ENCODE data around the gene MAMSTR. TPM values are rescaled to one million over a fixed set of nuclear protein-coding genes. Genes with fewer than 3 reads are reported as not detected.
"Not testable (repeated sequence)": the region's sequence is repeated elsewhere in the genome, so short reads cannot be mapped to it uniquely, and the experiment has no call there.

MAMSTR gene
- total RNA-seq = 0.62 TPM

GRCh38 chr19:48719263-48720171, at the start of gene MAMSTR:
TSS of gene MAMSTR (minus strand) at chr19:48719725. CDS start at chr19:48719031, 694 bp downstream.
- DNase-seq = no peak

DNA sequence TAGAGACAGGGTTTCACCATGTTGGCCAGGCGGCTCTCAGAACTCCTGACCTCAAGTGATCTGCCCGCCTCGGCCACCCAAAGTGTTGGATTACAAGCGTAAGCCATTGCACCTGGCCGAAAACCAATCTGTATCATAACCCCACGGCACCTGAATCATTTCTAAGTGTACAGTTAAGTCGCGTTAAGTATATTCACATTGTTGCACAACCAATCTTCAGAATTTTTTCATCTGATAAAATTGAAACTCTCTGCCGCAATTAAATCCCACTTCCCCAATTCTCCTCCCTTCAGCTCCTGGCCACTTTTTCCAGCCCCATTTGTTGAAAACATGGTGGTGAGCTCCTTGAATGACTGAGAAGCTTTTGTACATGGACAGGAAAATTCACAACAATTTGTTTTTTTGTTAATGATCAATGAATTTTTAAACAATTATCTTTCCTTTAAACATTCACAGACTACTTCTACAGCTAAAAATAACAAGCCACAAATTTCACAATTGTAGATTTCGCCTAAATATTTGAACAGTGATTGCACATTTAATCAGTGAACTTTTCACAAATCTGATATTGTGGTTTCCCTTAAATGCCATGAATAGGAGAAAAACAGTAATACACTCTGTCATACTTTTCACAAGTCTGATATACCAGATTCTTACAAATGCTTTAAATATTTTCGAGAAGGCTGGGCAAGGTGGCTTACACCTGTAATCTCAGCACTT, 49.6 kb upstream of the MAMSTR start:
- DNase-seq = no peak

- DNase-seq = not testable (repeated sequence)
Observed at GRCh38 chr19:48768171-48768753, 48.7 kb upstream of the MAMSTR start.

GRCh38 chr19:48765816-48766215, 46.3 kb upstream of the MAMSTR start:
- not testable (repeated sequence) for DNase-seq

- no peak for DNase-seq
Observed at GRCh38 chr19:48760504-48761205, 41.1 kb upstream of the MAMSTR start.

GRCh38 chr19:48757741-48758144, 38.2 kb upstream of the MAMSTR start:
- no peak for DNase-seq

- no peak for DNase-seq
Observed at GRCh38 chr19:48757089-48757675, 37.7 kb upstream of the MAMSTR start.

DNA sequence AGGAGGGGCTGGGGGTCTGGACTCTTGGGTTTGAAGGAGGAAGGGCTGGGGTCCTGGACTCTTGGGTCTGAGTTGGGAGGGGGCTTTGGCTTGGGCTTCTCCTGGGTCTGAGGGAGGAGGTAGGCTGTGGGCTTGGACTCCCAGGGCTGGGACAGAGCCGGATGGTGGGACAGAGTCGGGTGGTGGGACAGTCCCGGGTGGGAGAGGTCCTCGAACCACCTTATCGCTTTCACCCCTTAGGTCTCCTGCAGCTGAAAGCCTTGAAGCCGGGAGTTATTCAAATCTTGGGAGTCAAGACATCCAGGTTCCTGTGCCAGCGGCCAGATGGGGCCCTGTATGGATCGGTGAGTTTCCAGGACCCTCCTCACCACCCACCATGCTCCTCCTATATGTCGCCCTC, 37.2 kb upstream of the MAMSTR start:
- no peak for DNase-seq

DNA sequence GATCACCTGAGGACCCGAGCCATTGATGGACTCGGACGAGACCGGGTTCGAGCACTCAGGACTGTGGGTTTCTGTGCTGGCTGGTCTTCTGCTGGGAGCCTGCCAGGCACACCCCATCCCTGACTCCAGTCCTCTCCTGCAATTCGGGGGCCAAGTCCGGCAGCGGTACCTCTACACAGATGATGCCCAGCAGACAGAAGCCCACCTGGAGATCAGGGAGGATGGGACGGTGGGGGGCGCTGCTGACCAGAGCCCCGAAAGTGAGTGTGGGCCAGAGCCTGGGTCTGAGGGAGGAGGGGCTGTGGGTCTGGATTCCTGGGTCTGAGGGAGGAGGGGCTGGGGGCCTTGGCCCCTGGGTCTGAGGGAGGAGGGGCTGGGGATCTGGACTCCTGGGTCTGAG, 36.7 kb upstream of the MAMSTR start:
- DNase-seq = no peak

DNA sequence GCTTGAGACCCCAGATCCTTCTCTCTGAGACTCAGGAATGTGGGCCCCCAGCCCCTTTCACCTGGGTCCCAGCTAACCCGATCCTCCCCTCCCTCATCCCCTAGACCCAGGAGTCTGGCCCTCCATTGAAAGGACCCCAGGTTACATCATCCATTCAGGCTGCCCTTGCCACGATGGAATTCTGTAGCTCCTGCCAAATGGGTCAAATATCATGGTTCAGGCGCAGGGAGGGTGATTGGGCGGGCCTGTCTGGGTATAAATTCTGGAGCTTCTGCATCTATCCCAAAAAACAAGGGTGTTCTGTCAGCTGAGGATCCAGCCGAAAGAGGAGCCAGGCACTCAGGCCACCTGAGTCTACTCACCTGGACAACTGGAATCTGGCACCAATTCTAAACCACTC, 36.3 kb upstream of the MAMSTR start:
- no peak for DNase-seq

- DNase-seq = no peak
Observed at GRCh38 chr19:48755084-48755641, 35.6 kb upstream of the MAMSTR start, which contains the start of gene FGF21. TSS of gene FGF21 (plus strand) at chr19:48755524. CDS start at chr19:48756237, 713 bp downstream.

DNA sequence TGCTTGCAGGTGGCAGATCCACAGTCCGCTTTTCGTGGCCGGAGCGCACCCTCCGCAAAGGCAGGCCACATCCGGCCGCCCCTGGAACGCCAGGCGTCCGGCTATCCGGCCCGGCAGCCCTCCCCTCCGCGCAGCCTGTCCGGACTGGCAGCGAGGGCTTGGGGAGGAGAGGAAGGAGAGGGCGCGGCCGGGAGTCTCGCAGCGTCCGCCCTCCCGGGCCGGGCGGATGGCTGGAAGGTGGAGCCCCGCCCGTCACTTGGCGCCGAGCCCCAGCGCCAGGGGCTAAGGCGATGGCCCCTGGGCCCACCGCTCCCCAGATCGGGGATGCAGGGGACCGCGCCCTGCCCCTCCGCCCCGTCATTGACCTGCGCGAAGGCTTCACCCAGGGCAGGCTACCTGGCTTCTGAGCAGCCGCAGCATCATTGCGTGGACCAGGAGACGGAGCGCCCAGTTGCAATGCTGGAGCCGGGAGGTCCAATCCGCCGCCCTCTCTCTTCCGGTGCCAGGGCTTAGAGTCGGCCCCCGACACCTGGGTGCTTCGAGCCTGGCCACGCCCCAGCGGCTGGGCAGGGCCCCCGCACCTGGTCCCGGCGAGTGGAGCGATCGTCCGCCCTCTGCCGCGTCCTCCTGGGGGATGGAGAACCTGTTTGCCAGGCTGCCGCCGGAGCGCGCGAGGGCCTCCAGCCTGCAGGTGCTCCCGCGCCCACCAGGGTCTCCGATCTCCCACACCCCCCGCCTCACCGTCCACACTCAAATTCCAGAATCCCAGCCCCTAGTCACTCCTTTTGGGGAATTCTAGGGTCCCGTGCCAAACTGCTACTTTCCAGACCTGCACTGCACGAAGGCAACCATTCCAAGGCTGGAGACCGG, 33.2 kb upstream of the MAMSTR start, which contains the start of gene FUT1:
FUT1 (minus strand) TSS at position 146 of the 870 bp plus-strand sequence. CDS start 1,360 bp downstream, outside the sequence.
- no peak for DNase-seq

DNA sequence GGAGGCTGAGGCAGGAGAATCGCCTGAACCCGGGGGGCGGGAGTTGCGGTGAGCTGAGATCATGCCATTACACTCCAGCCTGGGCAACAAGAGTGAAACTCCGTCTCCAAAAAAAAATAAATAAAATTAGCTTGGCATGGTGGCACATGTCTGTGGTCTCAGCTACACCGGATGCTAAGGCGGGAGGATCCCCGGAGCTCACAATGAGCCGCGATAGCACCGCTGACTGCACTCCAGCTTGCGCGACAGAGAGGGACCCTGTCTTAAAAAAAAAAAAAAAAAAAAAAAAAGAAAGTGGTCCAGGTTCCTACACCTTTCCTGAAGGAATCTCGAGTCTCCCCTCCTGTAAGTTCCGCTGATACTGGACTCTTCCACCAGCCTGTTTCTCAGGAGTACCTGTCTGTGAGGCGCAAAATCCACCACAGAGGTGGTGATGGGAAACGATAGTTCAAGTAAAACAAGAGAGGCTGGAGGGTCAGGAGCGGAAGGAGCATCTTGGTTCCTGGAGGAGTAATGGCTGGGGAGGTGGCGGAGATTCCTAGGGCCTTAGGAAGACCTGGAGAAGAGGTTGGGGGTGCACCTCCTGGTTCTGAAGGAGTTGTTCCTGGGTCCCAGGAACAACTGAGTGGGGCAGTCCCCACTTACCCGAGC, 32.4 kb upstream of the MAMSTR start:
- no peak for DNase-seq

DNA sequence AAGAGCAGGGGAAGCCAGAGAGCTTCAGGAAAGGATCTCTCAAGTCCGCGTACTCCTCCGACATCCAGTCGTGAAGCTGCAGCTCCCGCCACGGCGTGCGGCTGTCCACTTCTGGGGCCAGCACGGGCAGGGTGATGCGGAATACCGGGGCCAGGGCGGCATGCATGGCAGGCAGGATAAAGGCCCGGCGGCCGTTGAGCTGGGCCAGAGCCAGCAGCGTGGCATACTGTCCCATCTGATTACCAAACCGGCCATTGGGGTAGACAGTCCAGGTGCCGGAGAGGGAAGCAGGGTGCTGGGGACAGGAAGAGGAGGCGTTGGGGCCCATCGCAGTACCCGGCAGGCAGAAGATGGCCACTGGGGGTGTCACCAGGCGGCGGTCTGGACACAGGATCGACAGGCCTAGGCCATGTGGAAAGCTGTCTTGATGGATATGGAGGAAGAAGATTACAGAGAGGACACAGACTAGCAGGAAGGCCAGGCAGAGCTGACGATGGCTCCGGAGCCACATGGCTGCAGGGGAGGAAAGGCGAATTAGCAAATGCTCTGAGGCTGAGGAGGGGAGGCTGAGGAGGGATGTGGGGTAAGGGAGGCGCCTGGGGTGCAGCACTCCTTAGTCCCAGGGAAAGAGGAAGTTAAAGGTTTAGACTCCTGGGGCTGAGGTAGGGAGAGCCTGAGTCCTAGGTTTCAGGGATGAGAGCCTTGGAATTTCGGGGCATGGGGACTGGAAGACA, 31.4 kb upstream of the MAMSTR start:
- DNase-seq = no peak

DNA sequence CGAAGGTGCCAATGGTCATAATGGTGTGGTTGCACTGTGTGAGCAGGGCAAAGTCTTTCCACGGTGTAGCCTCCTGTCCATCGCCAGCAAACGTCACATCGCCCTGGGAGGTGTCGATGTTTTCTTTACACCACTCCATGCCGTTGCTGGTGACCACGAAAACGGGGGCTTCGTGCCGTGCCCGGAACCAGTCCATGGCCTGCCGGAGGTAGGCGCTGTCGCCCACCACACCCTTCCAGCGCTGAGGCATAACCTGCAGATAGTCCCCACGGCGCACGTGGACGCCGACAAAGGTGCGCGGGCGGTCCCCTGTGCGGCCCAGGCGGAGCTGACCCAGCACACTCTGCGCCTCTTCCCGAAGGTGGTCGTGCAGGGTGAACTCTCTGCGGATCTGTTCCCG, 30.8 kb upstream of the MAMSTR start:
- no peak for DNase-seq

- DNase-seq = no peak
Observed at GRCh38 chr19:48749571-48750198, 30.2 kb upstream of the MAMSTR start.

GRCh38 chr19:48746738-48747575, 27.4 kb upstream of the MAMSTR start, which contains the start of gene IZUMO1:
TSS of gene IZUMO1 (minus strand) at chr19:48746909. CDS start at chr19:48745859, 1,050 bp downstream.
- DNase-seq = peak; percentile 82

- no peak for DNase-seq
Observed at GRCh38 chr19:48746110-48746509, 26.6 kb upstream of the MAMSTR start.

All from occipital lobe (tissue), 2 donors.